BE2C (cell line): Measurements from ENCODE around the gene DIPK1A.
"Not testable (repeated sequence)": the region's sequence is repeated elsewhere in the genome, so short reads cannot be mapped to it uniquely, and the experiment has no call there.

Source experiments
- DNase-seq: peaks from one replicate; pipeline ENCODE4 v3.0.0-alpha.2; 2020
- H3K27me3 ChIP-seq: fragments of 250-450 bp; sonication (Bioruptor Pico); 2 replicates; pipeline ENCODE4 v1.5.1; 2020; ENCODE audit warnings: mild to moderate bottlenecking
- H3K36me3 ChIP-seq: fragments of 250-450 bp; sonication (Bioruptor Pico); 2 replicates; pipeline ENCODE4 v1.5.1; 2020; ENCODE audit warnings: mild to moderate bottlenecking
- H3K4me1 ChIP-seq: fragments of 250-450 bp; sonication (Bioruptor Pico); 2 replicates; pipeline ENCODE4 v1.5.1; 2020
- H3K4me3 ChIP-seq: 2 replicates; pipeline ENCODE4 v1.5.1; 2011; ENCODE audit warnings: low read depth, low read length
- H3K9me3 ChIP-seq: fragments of 250-450 bp; sonication (Bioruptor Pico); 2 replicates; pipeline ENCODE4 v1.5.1; 2020
- TF ChIP-seq, protein P1 (sequence below): IDR thresholded peaks from 2 replicates; pipeline ENCODE4 v1.5.1; 2012; ENCODE audit warnings: mild to moderate bottlenecking, low read depth, low read length

The DIPK1A gene

DNA sequence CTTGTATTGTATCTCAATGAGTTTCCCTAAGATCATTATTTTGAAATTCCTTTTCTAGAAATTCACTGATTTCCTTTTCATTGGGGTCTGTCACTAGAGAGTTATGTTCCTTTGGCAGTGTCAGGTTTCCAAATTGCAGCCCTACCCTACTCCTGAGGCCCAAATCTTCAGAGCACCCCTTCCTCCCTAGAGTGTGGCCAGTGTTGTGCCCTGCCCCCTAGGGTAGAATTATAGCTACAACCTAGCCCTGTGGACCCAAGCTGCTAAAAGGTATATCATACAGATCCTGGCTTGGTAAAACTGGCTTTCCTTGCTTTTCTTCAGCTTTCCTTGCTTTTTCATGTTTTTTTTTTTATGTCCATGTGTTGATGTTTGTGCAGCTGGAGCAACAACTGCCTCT, 60.7 kb downstream of the DIPK1A start:
- TF ChIP-seq, protein P1, sequence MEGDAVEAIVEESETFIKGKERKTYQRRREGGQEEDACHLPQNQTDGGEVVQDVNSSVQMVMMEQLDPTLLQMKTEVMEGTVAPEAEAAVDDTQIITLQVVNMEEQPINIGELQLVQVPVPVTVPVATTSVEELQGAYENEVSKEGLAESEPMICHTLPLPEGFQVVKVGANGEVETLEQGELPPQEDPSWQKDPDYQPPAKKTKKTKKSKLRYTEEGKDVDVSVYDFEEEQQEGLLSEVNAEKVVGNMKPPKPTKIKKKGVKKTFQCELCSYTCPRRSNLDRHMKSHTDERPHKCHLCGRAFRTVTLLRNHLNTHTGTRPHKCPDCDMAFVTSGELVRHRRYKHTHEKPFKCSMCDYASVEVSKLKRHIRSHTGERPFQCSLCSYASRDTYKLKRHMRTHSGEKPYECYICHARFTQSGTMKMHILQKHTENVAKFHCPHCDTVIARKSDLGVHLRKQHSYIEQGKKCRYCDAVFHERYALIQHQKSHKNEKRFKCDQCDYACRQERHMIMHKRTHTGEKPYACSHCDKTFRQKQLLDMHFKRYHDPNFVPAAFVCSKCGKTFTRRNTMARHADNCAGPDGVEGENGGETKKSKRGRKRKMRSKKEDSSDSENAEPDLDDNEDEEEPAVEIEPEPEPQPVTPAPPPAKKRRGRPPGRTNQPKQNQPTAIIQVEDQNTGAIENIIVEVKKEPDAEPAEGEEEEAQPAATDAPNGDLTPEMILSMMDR: no peak

DNA sequence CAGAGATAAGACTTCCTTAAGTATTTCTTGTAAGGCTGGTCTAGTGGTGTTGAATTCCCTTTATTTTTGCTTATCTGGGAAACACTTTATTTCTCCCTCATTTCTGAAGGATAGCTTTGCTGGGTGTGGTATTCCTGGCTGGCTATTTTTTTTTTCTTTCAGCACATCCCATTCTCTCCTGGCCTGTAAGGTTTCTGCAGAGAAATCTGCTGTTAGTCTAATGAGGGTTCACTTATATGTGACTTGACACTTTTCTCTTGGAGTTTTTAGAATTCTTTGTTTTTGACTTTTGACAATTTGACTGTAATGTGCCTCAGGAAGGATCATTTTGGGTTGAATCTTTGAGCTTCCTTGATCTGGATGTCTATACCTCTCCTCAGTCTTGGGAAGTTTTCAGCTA, 61.5 kb downstream of the DIPK1A start:
- no peak for DNase-seq
- H3K36me3 ChIP-seq: no peaks in the 10 kb centered on the region
- TF ChIP-seq, protein P1: no peak
- no peaks in the 10 kb centered on the region for H3K4me1 ChIP-seq
- H3K9me3 ChIP-seq: no peaks in the 10 kb centered on the region
- H3K4me3 ChIP-seq: no peak overlapping the region
- no peaks in the 10 kb centered on the region for H3K27me3 ChIP-seq

More for the DNA sequence above, 60.7 kb downstream of the DIPK1A start:
- no peaks in the 10 kb centered on the region for H3K36me3 ChIP-seq
- no peaks in the 10 kb centered on the region for H3K4me1 ChIP-seq
- no peak for DNase-seq
- no peaks in the 10 kb centered on the region for H3K27me3 ChIP-seq
- H3K9me3 ChIP-seq: no peaks in the 10 kb centered on the region
- H3K4me3 ChIP-seq: no peak overlapping the region

DNA sequence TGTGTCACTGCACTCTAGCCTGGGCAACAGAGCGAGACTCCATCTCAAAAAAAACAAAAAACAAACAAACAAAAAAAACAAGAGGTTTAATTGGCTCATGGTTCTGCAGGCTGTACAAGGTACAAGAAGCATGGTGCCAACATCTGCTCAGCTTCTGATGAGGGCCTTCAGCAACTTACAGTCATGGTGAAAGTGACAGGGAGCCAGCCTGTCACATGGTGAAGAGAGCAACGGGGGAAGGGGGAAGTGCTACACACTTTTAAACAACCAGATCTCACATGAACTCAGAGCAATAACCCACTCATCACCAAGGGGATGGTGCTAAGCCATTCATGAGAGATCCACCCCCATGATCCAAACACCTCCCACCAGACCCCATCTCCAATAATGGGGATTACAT, 63.2 kb downstream of the DIPK1A start:
- not testable (repeated sequence) for DNase-seq, H3K27me3 ChIP-seq, H3K36me3 ChIP-seq, H3K4me3 ChIP-seq, H3K4me1 ChIP-seq, H3K9me3 ChIP-seq

DNA sequence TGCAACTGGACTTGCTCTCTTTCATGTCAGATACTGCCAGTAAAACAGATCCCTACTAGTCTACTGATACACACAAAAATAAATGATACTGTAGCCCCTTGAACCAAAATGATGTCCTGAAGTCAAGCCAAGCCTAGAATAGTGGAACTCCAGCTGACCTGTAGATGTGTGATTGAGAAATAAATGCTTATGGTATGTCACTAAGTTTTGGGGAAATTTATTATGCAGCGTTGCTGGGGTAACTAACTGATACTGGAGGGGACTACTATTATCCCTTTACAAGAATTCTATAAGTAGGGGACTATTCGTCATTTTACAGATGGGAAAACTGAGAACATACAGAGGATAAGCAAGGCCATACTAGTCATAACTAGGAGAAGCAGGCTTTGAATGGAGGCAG, 73.8 kb downstream of the DIPK1A start:
- no peak overlapping the region for H3K4me3 ChIP-seq
- no peaks in the 10 kb centered on the region for H3K9me3 ChIP-seq
- no peaks in the 10 kb centered on the region for H3K27me3 ChIP-seq
- TF ChIP-seq, protein P1: no peak
- no peaks in the 10 kb centered on the region for H3K36me3 ChIP-seq
- no peak for DNase-seq
- no peaks in the 10 kb centered on the region for H3K4me1 ChIP-seq

DNA sequence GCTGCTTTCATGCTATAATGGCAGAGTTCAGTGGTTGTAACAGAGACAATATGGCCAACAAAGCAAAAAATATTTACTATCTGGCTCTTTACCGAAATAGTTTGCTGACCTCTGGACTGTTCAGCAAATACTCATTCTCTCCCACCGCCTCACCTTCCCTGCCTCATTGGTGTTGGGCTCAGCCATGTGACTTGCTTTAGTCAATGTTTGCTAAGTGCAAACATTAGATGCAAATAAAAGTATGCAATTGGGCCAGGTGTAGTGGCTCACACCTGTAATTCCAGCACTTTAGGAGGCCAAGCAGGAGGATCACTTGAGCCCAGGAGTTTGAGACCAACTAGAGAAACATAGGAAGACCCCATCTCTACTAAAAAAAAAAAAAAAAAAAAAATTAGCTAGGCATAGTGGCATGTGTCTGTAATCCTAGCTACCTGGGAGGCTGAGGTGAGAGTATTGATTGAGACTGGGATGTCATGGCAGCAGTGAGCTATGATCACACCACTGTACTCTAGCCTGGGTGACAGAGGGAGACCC, 74.3 kb downstream of the DIPK1A start:
- Histone ChIP-seq H3K4me1 (no peaks in the 10 kb centered on the region), H3K9me3 (no peaks in the 10 kb centered on the region), H3K4me3 (no peak overlapping the region), H3K27me3 (no peaks in the 10 kb centered on the region), H3K36me3 (no peaks in the 10 kb centered on the region)
- TF ChIP-seq, protein P1: no peak
- DNase-seq: no peak

DNA sequence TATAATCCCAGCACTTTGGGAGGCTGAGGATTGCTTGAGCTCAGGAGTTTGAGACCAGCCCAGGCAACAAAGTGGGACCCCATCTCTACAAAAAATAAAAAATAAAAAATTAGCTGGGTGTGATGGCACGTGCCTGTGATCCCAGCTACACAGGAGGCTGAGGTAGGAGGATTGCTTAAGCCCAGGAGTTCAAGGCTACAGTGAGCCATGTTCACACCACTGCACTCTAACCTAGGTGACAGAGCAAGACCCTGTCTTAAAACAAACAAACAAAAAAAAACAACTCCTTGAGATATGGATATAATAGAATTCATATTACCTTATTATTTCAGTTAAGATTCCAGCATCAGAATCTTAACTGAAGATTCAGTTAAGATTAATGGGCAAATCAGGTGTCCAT, 77.1 kb downstream of the DIPK1A start:
- Histone ChIP-seq H3K4me1 (no peaks in the 10 kb centered on the region; the same call in 1 of the 2 replicates), H3K4me3 (no peak overlapping the region), H3K36me3 (no peaks in the 10 kb centered on the region), H3K27me3 (no peaks in the 10 kb centered on the region), H3K9me3 (no peaks in the 10 kb centered on the region)
- TF ChIP-seq, protein P1: no peak
- DNase-seq: no peak

DNA sequence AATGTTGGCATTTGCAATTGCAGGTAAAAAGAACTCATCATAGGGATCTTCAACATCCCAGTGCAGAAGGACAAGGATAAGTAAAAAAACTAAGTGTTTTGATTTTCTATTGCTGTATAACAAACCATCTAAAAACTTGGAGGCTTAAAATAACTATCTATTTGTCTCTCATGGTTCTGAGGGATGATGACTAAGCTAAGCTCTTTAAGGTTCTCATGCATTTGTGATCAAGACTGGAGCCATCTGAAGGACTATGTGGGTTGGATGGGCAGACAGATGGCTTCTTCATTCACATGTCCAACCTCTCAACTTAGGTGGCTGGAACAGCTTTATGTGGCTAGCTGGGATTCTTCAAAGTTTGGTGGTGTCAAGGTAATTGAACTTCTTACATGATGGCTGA, 78.0 kb downstream of the DIPK1A start:
- Histone ChIP-seq H3K9me3 (no peaks in the 10 kb centered on the region), H3K36me3 (no peaks in the 10 kb centered on the region), H3K4me3 (no peak overlapping the region), H3K4me1 (no peaks in the 10 kb centered on the region; the same call in 1 of the 2 replicates), H3K27me3 (no peaks in the 10 kb centered on the region)
- TF ChIP-seq, protein P1: no peak
- DNase-seq: no peak
